HG03045 (cell line): Measurements from ENCODE around the gene CTNNA1.

Experiments used
- ATAC-seq: cut with Tn5 transposase; IDR thresholded peaks from one replicate; pipeline ENCODE4 v1.9.1; 2021; ENCODE audit warnings: mild to moderate bottlenecking, moderate library complexity; ENCODE audit not compliant: unreplicated experiment

CTNNA1 gene

DNA sequence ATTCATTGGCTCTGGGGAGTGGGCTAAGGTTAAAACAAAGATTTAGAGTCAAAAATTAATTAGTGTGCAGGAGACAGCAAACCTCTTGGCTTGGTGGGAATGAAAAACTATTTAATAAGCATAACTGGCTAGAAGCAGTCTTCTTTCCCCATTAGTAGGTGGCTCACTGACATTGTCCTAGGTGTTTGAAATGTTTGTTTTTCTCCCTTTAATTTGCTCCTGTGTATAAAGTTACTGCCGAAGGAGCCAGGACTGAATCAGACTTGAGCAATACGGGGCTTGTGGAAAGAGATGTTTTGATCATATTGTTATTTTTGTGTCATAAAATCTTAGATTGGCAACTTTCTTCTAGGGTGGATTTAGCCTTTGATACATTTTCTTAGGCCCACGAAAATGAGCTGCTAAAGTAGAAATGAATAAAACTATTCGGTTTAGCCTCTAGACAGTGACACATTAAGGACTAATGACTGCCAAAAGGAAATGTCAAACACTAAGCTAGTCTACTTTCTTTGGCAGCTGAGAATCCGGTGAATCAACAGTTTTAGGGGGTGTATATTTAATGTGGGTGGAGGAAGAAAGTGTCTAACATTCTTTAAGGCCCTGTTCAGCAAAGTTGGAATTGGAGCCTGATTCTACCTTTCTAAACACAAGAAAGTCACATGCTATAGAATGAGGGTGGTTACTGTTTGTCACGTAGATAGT is 91.7 kb downstream of the CTNNA1 start:
- ATAC-seq = no peak

DNA sequence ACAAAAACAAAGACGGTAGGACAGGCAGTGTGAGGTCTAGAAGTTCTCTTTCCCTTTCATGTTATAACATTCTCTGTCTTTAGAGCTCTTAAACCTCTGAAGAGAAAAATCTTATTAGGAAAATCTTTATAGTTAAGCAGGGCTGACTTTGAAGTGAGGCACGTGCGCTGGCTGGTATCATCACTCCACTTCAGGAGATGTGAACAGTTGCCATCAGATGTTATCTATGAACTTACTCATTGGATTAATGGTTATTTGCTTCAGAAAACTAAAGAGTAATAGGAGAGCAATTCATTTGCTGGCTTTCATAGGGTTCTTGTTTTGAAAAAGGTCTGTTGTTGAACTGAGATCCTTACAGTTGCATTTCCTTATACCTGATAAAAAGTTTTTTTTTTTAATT is 96.2 kb downstream of the CTNNA1 start:
- no peak for ATAC-seq

- ATAC-seq = no peak
Measured at GRCh38 chr5:138849882-138850281, 96.7 kb downstream of the CTNNA1 start.

DNA sequence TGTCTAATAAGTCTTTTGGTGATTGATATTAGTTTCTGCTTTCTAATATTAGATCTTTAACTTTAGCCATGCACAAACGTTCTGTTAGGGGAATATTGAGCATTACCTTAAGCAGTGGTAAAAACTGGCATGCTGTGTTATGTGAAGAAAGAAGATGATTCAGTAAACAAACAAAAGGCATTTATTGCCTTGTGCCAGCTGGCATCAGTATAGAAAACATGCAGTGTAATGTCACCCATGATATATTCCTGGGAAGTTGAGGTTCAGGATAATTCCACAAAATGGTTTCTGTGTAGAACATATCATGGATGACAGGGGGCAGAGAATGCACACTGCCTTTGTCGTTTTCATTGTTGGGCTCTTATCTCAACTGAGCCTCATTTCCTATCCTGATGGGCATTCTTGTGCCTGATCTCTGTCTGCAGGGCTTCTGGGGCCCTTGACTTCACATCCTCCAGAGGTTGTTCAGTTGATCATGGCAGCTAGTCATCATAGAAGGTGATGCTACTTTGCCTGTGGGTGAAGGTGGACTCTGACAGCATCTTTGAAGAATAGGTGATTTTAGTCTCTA is 97.7 kb downstream of the CTNNA1 start:
- ATAC-seq = no peak

DNA sequence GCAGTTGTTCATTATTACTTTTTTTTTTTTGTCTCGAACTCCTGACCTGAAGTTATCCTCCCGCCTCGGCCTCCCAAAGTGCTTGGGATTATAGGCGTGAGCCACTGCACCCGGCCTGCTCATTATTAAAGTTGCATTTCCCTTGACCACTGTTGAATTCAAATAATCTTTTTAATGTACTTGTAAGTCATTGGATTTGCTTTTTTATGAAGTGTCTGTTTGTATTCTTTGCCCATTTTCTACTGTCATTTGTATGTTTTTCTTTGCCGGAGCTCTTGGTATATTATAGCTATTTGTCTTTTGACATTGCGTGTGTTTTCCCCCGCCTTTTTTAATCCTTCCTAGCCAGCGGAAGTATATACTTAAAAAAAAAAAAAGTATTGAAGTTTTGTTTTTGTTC is 99.9 kb downstream of the CTNNA1 start:
- ATAC-seq = no peak

GRCh38 chr5:138867011-138867410 is 113.8 kb downstream of the CTNNA1 start:
- ATAC-seq = no peak

DNA sequence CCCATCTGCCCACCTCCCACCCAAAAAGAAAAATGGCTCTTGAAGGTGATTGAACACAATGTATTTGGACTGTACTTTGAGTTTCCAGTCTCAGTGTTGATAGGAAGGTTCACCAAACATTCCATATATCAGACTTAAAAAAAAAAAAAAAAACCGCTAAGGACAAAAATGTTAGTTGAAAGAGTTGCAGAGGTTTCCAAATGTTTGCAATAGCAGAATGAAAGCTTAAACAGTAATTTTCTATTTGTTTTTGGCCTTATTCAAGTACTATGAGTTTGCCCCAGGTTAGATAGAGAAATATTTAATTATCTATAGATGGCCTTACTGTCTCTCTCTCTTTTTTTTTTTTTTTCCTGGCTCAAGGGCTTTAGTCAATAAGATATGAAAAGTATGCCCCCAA is 115.8 kb downstream of the CTNNA1 start:
- no peak for ATAC-seq

DNA sequence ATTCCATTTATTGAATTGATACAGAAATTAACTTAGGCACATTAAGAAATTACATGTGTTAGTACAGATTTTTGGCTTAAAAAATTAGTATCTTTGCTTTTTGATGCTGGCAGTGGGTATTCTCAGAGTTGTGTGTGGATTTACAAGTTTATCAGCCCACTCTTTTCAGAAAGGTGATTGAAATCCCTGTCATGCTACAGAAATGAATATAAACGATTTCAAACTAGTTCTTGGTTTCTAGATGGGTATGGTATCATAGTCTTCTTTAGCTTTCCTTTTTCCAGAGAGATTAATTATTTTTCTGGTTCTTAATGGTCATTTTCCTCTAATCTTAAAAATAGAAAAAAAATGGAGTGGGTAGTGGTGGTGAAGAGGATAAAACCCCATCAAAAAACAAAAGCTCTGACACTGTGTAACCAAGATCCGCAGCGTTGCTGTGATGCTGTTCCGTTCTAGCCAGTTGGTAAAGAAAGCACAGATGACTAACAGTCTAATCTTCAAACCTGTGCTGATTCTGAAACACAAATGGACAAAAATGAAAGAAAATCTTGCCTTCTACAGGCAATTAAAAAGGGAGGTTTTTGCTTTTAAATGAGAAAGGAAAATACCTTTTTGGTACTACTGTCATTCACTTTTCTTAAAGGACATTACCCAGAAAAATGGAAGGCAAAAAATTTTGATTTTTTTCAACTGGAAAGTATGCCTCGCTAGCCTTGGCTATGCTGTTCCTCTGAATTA is 116.7 kb downstream of the CTNNA1 start:
- ATAC-seq = no peak

- ATAC-seq = no peak
Measured at GRCh38 chr5:138870611-138871010, 117.4 kb downstream of the CTNNA1 start.

GRCh38 chr5:138872841-138873465 is 119.7 kb downstream of the CTNNA1 start:
- no peak for ATAC-seq

GRCh38 chr5:138873466-138874221 is 120.4 kb downstream of the CTNNA1 start:
- no peak for ATAC-seq

GRCh38 chr5:138874241-138874640 is 121.0 kb downstream of the CTNNA1 start:
- no peak for ATAC-seq

DNA sequence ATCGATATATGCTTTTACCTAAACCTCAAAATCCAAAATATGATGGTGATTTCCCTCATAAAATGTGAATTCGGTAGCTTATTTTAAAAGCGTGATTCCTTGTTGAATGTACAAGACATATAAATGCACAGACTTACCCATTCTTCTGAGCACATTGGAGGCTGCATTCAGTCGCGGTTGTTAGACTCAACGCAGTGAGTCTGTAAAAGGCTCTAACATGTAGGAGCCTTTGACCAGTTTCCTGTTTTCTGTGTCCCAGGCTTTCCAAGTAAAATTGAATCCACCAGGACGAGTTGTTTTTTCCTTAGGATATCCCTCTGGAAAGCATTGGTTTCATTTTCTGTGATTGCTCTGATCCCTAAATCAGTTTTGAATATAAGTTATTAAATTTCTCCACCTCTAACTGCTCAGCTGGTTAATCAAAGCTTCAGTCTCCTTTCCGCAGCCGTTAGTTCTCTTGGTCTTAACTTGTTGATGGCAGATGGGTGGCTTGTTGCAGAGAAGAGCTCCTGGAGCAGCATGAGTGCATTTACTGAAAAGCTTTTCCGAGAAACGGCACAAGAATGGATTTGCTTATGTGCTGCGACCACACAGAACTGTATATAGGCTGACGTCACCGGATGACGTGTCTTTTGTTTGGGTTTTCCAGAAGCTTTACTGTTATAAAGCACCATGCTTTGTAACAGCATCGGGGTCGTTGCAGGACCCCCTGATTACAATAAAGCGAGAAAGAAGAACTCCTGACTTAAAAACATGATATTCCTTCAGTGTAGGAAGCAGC is 121.7 kb downstream of the CTNNA1 start, which contains the start of gene LRRTM2:
LRRTM2 (minus strand) TSS at position 565 of the 781 bp plus-strand sequence; CDS start at position 141, 424 bp downstream.
- no peak for ATAC-seq

GRCh38 chr5:138875552-138875875 is 122.3 kb downstream of the CTNNA1 start:
- no peak for ATAC-seq

- no peak for ATAC-seq
Measured at GRCh38 chr5:138875946-138876345, 122.7 kb downstream of the CTNNA1 start.

DNA sequence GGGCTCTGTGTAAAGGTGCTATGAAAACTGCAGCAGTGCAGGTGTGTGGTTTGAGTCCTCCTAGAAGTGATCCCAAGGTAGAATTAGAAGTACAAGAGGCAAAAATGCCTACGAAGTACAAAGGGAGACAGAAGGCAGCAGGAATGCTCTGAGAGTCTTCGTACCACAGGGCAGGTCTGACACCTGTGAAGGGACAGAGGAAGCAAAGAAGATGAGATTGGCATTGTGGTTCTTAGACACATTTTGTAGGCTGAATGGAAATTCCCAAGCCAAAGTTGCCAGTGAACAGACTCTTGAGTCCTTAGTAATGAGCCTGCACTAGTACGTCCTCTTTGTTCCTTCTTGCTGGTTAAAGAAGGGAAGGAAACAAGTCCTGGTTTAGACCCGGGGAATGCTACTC is 123.6 kb downstream of the CTNNA1 start:
- no peak for ATAC-seq

DNA sequence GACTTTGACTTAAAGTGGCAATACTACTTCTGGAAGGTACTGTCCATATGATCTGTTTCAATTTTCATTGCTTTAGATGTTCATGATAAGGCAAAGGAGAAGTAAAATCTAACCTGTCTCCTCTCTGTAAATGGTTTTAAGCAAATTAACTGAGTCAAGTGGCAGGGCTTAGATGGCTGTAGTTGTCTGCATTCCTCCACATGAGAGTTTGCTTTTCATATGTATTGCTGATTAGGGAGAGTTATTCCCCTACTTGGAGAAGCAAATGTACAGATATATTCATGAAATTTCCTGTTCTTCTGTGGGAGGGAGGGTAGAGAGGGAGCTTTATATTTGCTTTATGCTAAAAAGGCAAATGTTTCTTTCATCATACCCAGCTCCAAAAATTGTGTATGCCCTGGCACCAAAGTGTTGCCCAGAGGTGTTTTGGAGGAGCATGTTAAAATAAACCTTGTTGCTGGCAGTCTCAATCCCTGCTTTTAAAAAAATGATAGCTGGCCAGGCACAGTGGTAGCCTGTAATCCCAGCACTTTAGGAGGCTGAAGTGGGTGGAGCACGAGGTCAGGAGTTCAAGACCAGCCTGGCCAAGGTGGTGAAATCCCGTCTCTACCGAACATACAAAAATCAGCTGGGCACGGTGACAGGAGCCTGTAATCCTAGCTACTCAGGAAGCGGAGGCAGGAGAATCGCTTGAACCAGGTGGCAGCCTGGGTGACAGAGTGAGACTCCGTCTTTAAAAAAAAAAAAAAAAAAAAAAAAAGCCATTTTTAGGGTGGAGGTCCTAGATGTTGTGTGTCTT is 125.4 kb downstream of the CTNNA1 start:
- ATAC-seq = no peak

GRCh38 chr5:138883211-138883610 is 130.0 kb downstream of the CTNNA1 start:
- ATAC-seq = no peak

- no peak for ATAC-seq
Measured at GRCh38 chr5:138884094-138884493, 130.9 kb downstream of the CTNNA1 start.
